HG03066 (cell line): ENCODE data around the gene RAPGEF3.

Experiments
- ATAC-seq: cut with Tn5 transposase; IDR thresholded peaks from one replicate; pipeline ENCODE4 v1.9.1; 2021; ENCODE audit warnings: low read depth; ENCODE audit not compliant: unreplicated experiment

RAPGEF3 gene

DNA sequence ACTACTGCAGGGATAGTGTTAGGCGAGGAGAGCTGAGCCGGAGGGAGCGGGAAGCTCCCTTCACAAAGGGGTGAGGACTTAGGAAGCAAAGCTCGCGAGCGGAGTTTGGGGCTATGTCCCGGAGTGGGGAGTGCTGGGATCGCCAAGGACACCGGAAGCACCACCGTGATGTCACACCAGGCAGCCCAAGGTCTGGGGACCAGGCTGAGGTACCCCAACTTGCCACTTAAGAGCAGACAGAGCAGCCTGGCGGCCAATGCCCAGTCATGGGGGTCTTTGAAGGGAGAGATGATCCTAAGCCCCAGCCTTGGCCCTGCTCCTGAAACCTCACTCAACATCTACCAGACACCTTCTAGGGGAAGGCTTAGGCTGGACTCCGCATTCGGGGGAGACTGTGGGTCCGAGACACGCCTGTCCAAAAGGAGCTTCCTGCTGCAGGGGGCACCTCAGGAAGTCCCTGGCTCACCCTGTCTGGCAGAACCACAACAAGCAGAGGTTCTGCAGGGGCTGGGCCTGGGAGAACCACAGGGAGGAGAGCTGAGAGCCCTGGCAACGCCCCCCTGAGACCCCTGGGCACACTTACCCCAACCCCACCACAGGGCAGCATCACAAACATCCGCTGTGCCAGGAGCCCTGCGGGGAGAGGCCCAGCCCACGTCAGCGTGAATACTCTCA is 32.1 kb upstream of the RAPGEF3 start:
- ATAC-seq = no peak

DNA sequence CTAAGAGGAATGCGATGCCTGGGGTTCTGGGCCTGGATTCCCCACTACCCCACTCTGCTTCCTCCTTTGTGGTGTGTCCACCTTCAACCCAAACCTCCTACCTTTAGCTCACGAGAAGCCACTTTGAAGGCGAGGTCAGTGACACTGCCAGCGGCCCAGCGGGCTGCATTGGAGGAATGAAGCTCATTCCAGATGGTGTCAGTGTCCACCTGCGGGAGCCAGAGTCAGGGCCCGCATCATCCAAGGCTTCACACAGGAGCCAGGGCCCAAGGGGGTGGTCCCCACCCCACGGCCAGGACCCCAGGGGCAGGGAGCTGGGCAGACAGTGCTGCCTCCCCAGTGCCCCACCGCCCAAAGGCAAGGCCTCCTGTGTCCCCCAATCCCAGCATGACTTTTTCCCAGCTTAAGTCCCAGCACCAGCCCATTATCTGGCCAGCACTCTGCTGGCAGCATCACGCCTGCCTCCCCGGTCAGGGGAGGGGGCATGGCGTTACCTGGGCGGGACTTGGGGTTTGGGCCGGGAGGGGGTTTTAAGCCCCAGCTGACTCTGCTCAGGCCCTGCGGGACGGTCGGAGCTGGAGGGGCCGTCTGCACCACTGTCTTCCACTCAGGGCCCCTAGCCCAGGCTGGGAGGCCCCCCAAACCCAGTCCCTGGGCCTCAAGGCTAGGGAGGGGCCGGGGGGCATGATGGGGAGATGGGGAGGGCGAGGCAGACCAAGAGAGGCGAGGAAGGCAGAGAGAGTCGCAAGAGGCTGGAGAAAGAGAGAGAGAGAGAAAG is 31.2 kb upstream of the RAPGEF3 start:
- no peak for ATAC-seq

DNA sequence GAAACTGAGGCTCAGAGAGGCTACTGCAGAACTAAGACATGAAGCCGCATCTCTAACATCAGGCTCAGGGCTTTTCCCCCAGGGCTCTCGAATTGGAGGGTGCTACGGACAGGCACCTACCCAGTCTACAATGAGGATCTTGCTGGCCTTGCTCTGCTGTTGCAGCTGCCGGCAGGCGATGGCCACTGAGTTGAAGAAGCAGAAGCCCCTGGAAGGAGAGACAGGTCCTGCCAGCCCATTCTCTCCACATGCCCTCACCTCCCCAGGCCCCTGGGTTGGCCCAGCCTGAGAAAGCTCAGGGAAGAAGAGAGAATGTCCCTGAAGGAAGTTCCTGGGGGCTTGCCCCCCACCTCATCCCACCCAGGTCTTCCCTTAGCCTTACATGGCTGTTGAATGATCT is 30.5 kb upstream of the RAPGEF3 start:
- no peak for ATAC-seq

DNA sequence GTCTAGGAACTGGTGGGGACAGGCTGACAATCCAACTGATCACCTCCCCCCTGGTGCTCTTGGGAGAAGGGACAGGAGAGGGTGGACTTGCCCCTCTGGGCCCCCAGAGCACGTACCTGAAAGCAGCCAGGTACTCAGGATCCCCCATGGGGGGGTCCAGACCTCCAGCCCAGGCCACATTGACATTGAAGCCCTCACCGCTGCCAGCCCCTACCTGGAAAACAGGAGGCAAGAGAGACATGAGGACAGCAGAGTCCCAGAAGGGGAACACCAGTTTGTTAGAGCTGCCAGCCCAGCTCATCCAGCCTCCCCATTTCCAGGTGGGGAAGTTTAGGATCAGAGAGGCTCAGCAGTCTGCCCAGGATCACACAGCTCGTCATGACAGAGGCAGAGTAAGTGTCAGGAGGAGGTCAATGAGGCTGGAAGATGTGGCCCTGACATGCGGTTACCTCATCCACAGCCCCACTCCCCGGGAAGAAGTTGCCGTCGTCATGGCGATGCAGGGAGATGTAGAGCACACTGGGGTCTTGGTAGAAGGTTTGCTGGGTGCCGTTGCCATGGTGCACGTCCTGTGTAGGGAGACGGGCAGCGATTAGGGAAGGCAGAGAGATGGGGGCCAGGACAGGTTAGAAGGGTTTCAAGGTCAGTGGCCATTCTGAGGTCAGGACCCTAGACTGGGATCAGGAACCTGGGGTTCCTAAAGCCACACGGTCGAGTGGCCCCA is 29.1 kb upstream of the RAPGEF3 start:
- no peak for ATAC-seq

DNA sequence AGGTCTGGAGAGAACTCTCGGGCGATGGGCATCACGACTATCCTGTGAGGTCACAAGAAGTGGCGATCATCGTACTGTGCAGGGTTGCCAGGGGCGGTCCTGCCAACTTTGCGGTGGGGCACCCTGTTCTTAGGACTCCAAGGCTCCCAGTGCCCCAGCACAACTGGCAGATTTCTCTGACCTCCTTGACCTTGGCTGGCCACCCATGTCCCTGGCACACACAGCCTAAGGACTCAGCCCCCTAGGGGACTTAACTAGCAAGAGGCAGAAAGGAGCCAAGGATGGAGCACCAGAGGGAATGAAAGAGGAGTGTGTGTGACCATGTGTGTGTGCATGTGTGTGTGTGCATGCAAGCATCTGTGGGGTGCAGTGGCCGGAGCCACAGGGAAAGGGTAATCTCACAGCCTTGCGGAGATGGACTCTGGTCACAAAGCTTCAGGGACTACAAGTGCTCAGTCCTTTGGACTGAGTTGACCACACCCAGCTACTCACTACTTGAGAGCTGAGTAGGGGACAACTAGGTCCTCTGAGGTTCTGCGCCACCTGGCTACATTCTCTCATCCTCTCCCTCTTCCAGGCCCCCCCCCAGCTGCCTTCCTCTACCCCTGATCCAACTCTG is 28.1 kb upstream of the RAPGEF3 start:
- ATAC-seq = no peak

DNA sequence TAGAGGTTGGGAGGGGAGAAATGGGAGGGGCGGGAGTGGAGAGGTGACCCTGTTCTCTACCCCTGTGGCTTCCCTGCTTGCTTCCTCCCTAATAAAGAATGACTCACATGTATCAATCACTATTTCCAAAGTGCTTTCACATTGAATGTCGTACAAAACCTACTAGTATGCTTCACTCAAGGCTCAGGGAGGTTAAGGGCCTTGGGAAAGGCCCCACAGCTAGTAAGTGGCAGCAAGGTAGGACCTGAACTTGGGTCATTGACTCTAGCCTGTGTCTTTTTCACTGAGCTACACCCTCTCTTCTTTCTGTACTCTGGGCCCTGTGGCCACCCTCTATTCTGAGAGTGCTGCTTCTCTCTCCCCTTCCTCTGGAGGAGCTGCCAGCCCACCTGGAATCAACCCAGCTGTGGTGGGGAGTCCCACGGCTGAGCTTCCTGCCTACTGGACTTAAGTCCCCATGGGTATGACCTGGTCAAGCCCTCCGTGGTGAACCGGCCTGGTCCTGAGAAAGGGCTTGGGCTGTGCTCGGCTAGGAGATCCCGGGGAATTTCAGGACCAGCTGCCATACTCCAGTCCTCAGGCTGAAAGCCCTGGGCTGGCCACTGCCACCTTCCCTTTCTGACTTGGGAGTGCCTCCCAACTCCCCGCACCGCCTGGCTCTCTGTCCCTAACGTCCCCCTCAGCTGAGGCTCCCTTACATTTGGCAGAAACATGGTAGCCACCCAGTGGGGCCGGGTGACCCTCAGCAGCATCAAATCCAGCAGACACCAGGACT is 27.4 kb upstream of the RAPGEF3 start:
- ATAC-seq = no peak

DNA sequence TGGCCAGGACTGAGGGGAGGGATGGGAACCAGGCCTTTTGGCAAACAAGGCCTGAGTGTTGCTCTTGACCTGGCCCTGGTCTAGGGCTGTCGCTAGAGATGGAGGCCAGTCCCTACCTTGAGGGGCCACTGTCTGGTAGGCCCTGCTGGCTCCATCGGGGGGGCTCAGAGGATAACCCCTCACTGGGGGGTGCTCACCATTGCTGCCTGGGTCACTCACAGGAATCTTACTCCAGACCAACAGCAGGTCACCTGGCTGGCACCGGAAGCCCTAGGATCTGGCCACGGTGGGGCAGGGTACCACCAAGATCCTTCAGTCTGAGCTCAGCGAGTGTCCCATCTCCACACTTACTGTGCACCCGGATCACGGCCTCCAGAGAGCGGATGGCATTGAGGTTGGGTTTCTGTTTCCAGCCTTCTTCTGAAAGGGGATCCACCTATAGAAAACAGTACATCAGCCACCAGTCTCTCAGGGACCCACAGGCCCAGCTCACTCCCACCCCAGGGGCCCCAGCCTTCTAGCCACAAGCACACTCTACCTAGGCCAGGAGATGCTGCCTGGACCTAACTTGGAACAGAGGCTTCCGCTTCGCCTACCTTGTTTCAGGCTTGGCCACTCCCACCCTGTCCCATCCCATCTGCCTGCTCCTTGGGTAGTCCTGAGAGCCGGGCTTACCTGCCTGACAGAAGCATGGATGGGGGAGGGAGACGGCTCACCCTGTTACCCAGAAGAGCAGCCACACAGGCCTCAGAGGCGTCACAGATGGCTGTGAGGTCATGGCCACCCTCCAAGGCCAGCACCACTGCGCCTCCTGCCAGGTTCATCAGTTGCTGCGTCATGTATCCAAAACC is 26.6 kb upstream of the RAPGEF3 start:
- no peak for ATAC-seq

DNA sequence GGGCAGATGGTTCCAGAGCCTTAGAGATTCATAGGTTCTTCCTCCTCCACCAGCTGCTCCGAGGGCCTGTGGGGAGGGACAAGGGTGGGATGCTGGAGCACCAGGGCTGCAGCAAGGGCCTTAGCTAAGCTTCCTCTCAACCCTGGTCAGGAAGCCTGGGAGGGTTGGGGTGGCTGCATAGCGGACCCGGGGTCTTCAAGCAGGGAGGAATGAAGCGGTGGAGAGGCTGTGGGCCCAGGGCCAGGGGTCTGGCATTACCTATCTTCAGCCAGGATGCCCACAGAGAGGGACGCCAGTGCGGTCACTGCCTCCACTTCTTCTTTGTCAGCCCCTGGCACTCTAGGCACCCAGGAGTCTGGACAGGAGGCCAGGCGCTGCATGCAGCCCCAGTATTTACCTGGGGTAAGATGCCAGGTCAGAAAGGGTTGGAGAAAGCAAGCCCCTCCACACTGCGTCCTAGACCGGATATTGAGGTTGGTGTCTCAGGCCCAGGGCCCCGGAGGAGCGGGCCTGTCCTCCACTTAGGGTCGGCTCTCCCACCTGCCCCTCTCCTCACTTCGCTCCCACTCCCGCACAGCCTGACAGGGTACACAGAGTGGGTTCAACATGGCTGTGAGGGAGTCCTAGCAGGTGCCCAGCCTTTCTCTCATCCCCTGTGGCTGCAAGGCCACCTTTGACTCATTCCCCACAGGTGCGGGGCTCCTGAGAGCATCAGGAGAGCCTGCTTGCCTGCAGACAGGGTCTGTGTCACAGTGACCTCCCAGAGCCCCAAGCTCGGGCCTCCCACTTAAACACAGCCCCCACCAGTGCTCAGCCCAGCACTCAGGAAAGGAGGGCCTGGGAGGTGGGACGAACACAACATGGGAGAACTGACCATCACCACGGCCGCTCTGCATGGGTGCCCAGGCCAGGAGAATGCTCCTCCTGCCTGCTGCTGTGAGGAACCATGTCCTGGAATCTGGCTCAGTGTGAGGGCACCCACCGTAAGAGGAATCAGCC is 25.4 kb upstream of the RAPGEF3 start:
- ATAC-seq = no peak

DNA sequence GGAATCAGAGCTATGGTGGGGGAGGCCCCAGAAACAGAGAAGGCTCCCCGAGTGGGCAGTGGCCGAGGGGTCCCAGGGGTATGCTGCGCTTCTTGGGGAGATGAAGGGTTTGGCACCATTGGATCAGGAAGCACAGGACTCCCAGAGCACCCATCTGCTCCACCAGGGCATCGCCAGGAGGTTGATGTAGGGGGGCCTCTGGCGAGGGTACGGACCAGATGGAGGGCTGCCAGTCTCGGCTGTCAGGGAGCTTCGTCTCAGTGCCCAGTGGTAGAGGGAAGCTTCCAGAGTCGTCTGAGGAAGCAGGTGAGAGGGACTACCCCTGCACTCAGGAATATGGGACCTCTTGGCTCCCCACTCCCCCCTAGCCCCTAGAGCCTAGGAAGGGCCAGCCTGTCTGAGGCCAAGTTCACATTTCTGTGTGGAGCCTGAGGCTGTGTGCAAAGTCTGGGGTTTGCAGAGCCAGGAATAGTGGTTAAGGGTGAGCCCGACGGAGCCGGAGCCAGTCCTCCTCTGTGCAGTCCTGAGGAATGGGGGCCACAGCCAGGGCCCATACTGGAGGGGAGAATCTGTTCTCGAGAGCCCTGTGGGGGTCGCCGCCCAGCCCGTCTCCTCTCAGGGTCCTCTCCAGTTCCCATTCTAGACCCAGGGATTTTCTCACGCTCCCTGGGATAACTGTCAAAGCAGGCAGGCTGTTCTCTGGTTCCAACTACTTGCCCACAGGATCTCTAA is 24.5 kb upstream of the RAPGEF3 start:
- no peak for ATAC-seq

DNA sequence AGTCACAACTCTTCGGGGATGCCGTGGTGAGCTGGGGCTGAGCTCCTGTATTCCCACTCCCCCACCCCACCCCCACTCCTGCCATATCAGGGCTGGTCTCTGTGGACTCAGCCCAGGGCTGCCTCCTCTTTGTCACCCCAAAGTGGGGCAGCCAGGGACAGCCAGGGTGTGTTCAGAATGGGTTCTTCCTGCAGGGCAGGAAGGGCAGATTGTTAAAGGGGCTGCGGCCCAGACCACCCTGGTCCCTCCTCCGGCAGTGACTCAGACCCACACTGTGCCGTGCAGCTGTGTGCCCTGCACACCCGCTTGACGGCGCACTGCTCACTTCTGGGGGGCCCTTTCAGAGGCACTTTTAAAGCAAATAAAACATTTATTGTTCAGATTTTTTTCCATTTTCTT is 23.7 kb upstream of the RAPGEF3 start:
- ATAC-seq = no peak

DNA sequence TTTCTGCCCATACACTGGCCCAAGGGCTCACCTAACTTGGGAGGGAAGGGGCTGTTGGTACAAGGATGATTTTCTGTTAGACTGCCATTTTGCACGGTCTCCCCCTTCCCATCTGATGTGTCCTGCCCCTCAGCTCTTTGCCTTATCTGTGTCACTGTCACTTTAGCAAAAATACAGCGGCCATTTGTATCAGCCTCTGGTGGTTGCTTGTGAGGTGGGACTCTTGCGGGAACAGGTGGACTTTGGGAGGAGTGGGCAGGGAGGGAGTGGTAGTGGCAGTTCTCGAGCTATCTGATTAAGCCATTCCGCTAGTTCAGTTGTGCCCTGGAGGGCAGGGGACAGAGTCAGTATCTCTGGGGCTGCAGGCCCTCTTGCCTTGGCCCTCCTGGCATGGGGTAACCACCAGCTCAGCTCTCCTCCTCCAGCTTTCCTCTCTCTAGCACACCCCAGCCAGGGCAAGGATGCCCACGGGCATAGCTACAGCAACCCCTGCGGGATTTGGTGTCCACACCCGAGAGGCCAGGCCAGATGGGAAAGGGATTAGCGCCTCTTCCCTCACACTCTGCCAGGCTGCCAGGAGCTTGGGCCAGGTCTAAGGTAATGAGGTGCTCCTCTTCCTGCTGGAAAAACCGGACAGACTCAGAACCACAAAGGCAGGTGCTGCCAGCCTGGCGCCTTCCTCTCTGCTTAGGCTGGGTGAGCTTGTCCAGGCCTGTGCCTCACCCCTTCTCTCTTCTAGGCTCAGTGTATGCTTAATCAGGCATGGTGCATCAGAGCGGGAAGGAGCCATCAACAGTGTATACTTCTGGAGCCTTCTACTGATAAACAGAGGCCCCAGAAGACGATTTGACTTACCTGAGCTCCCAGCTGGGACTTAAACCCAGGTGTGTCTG is 23.0 kb upstream of the RAPGEF3 start:
- no peak for ATAC-seq

DNA sequence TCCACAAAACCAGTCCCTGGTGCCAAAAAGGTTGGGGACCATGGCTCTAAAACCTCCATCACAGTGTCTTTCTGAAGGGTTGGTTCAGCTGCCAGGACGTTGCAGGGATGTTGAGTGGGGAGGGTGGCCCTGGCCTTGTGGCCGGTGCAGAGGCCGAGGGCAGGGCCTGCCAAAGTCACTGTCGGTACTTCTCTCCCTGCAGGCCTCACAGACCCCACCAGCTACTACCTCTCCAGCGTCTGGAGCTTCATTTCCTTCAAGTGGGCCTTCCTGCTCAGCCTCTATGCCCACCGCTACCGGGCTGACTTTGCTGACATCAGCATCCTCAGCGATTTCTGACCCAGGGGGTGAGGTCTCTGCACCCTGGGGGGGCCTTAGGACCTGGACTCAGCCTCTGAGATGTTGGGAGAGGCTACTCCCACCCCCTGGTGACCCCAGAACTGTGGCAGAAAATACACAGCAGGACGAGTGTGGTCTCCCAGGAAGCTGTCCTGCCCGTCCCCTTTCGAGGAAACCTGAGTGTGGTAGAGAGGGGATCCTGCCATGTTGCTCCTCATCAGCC is 21.3 kb upstream of the RAPGEF3 start:
- no peak for ATAC-seq

DNA sequence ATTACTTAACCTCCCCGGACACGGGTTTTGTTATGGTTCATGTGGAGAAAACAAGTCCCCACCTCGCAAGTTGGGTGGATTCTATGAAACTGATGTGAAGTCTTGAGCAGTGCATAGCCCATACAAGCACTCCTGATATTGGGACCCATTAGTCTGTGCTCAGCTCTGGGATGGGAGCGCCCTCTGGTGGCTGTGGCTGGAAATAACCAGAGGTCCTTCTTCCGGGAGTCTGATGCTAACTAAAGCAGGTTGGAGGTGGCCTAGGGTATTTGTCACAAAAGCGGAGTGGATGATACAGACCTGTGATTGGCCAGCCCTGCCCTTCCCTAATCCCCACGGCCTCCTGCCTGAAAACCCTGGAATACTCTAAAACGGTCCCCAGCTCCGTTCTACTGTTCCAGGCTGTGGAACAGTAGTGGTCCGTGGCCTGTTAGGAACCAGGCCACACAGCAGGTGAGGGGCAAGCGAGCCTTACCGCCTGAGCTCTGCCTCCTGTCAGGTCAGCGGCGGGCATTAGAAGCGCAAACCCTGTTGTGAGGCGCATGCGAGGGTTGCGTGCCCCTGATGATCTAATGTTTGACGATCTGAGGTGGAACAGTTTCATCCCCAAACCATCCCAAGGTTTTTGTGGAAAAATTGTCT is 20.7 kb upstream of the RAPGEF3 start:
- peak; percentile 84 for ATAC-seq

DNA sequence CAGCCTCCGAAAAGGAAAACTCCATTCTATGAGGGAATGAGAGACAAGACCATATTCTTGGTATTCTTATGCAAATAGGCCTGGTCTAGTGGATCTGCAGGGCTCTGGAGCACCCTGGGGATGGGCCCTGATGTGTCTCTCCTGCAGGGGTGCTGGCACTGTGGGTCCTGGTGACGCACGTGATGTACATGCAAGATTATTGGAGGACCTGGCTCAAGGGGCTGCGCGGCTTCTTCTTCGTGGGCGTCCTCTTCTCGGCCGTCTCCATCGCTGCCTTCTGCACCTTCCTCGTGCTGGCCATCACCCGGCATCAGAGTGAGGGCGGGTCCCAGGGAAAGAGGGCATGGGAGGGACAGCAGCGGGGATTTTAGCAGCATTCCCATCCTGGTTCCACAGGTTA is 20.2 kb upstream of the RAPGEF3 start:
- ATAC-seq = no peak

DNA sequence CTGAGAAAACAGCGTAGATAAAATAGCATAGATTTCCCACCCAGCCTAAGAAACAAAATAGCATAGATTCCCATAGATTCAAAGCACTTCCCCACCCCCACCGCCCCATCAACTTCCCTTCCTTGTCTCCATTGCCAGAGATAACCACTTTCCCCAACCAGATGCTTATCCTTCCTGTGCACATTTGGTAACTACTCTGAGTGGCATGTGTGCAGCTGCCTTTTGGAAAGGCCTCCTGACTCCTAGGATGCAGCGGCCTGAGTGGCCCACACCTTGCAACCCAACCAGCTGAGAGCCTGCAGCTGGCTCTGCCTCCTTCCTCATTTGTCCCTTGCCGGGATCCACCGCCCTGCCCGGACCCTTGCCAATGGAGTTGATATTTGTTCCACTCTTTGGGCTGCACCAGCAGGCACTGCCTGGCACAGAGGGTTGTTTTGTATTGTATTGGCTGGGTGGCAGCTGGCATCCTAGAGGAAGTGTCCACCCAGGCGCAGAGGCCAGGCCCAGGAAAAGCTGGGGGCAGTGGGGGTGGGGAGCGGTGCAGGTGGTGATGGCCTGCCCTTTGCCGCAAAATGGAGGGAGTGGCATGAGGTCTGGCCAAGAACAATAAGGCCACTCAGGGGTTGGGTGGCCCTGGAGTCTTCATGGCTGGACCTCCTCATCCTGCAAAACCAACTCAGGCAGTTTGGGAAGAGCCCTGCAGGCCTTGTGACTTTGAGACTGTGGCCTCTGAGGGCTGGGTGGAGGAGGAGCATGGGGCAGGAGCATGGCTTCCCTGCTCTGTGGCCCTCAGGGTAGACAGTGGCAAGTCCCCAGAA is 19.3 kb upstream of the RAPGEF3 start:
- ATAC-seq = no peak
